Measurements from ENCODE around the gene CXCL12.

CXCL12 gene

GRCh38 chr10:44399659-44400451, 15.0 kb upstream of the CXCL12 start:
- no peak for FAIRE-seq

- FAIRE-seq = no peak
Measured at GRCh38 chr10:44398747-44399658, 14.1 kb upstream of the CXCL12 start.

DNA sequence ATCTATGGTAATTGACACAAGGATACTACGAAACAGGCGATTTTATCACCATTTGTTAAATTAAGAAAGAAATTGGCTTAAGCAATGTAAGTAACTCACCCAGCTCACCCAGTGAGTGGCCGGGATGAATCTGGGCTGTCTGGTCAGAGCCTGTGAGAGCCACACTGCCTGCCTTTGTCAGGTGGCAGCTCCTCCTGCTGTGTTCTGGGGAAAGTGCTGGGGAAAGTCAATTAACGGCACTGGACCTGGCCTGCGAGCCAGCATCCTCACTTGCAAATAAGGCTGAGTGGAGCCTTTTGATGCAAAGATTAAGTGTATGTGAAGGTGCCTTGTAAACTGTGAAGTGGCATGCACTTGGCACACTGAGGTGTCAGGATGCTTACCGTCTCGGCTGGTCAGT, 13.4 kb upstream of the CXCL12 start:
- FAIRE-seq = no peak

DNA sequence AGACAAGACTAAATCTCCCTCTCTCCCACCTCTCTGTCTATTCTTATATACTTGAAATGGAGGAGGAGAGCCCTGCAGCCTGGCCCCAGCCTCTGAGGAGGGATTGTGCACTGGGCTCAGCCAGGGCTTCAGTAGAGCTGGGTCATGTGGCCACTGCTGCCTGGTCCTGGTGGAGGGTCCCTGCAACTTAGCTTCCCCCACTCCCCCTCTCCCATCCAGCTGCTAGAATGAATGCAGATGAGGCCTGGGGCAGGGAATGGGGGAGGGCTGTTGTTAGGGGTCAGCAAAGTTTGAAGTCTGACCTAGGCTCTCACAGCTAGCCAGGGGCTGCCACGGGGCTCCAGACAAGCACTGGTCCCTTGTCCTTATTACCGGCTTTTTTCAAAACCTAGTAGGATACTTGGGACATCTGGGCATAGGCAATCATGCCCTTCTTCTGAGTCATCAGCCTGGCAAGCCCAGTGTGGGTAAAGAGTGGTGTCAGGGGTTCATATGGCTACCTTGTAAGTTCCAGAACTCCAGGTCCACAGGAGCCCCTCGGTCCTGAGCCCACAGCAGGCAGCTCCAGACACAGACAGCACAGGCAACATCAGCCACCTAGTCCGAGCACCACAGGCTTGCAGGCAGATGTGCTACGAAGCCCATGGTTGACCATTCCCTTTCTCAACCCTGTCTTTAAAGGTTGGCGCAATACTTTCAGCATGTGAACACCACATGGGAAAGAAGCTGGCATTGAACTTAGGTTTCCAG, 12.8 kb upstream of the CXCL12 start:
- FAIRE-seq = no peak

DNA sequence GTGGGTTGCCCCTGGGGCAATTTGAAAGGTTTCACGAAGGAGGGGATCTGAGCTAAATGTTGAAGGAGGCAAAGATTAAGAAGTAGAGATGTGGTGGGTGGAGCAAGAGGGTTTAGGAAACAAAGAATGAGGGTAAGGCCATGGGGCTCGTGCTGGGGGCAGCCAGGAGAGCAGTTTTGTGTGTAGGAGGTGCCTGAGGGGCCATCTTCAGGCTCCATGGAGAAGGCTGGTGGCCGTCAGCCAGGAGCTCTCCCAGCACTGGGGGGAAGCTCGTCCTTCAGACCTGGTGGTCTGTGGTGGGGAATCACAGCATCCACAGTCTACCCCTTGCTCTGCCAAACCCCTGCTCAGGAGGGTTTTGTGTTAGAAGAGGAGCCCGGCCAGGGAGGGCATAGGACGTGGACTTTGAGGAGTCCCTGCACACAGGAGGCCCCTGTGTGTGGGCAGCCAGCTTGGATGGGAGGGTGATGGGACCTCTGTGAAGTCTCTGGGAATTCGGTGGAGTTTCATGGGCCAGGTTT, 11.8 kb upstream of the CXCL12 start:
- no peak for FAIRE-seq

GRCh38 chr10:44395902-44396670, 11.2 kb upstream of the CXCL12 start:
- no peak for FAIRE-seq

GRCh38 chr10:44395396-44395795, 10.5 kb upstream of the CXCL12 start:
- FAIRE-seq = no peak

DNA sequence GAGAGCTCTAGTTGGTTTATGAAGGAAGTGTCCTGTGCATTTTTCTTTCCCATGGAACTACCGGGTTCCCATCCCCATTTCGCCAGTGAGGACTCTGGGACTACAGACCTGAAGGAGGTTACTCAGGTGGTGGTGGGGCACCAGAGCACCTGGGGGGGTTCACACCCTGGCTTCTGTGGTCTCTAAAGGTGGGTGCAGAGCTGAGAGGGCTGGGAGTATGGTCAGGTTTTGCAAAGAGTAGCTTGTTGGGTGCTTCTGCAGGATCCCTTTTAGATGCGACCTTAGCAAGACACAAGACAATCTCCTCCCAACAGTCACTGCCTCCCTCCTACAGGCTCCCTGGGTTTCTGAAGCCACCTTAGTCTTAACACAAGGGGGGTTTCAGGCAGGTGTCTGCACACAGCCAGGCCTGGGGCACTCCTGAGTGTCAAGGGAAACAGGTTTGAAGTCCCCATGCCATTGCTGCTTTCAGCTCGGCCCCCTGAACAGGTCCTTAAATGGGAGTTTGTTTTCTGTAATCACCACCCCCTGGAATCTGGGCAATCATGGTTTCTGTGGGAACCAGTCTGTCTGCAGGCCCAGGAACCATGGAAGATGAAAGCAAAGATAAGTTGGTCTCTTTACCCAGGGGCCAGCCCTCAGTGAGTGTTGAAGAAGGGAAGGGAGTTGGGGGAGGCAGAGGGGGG, 9.9 kb upstream of the CXCL12 start:
- FAIRE-seq = no peak

- no peak for FAIRE-seq
Measured at GRCh38 chr10:44393834-44394547, 9.1 kb upstream of the CXCL12 start.

- FAIRE-seq = peak; percentile 96
Measured at GRCh38 chr10:44393051-44393630, 8.2 kb upstream of the CXCL12 start.

- FAIRE-seq = no peak
Measured at GRCh38 chr10:44392420-44392819, 7.5 kb upstream of the CXCL12 start.

GRCh38 chr10:44391981-44392380, 7.1 kb upstream of the CXCL12 start:
- no peak for FAIRE-seq

DNA sequence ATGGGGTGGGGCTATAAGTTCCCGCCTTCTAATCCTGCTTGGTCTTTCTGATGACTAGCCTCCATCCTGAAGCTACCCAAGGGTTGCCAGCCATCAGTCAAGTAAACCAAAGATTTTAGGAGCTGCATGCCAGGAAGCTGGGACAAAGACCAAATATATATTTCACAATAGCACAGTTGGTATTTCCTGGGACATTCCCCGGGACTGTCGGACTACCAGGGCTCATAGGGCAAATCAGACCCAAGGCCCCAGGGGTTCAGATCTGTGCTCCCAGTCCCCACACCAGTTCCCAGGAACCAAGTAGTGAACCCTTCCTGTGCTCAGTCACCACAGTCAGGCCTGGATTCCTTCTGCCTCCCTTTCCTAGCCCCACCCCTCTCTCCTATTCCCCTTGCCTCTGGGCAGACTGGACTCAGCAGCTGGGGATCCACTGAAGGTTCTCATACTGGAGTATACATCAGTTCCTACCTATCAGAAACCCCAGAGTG, 5.7 kb upstream of the CXCL12 start:
- FAIRE-seq = no peak

- no peak for FAIRE-seq
Measured at GRCh38 chr10:44389556-44389955, 4.7 kb upstream of the CXCL12 start.

DNA sequence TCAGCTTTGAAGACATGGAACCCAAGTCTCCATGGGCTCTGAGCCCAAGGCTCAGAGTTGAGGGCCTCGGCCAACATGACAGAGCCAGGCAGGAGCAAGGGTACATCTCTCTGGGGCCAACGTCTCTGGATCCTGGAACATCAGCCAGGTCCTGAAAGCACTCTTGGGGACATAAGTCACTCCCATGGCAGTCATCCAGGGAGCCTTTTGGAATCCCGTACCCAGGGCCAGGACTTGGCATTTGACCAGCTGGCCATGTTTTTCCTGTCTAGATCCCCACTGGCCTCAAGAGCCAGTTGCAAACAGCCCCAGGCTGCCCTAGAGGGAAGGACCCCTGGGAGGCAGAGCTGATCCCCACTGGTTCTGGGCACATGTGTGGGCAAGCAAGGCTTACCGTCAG, 4.3 kb upstream of the CXCL12 start:
- no peak for FAIRE-seq

DNA sequence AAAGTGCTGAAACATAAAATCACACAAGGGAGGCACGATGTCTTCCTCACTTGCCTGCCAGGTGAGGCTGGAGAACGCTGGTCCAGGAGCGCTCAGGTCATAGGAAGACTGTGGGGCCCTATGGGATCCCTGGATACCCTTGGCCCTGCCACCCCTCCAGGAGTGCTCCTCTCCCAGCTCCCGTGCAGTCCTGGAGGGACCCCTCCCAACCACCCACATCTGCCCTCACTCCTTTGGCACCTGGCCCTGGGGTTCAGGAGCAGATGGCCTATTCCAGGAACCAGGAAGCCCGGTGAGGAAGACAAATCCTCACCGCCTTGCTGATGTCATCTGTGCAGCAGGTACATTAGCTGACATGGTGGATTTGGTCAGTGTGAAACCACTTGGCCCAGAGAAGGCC, 3.7 kb upstream of the CXCL12 start:
- no peak for FAIRE-seq

DNA sequence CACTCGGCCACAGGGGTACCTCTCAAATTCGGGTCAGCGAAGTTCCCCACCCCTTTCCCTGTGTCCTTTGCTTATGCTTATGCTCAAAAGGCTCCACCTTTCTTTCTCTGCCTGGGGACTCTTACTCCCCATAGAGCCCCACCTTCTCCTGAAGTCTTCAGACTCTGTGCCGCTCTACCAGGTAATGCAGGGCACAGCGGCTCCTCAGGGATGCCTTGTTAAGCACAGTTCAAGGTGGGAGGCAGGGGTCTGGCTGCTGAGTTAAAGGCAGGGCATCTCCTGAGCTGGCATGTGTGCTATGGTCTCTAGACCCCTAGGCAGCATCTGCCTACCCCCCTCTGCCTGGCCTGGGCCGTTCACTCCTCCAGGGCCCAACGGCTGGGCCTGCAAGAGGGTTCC, 3.0 kb upstream of the CXCL12 start:
- FAIRE-seq = no peak

- no peak for FAIRE-seq
Measured at GRCh38 chr10:44386546-44387052, 1.7 kb upstream of the CXCL12 start.

DNA sequence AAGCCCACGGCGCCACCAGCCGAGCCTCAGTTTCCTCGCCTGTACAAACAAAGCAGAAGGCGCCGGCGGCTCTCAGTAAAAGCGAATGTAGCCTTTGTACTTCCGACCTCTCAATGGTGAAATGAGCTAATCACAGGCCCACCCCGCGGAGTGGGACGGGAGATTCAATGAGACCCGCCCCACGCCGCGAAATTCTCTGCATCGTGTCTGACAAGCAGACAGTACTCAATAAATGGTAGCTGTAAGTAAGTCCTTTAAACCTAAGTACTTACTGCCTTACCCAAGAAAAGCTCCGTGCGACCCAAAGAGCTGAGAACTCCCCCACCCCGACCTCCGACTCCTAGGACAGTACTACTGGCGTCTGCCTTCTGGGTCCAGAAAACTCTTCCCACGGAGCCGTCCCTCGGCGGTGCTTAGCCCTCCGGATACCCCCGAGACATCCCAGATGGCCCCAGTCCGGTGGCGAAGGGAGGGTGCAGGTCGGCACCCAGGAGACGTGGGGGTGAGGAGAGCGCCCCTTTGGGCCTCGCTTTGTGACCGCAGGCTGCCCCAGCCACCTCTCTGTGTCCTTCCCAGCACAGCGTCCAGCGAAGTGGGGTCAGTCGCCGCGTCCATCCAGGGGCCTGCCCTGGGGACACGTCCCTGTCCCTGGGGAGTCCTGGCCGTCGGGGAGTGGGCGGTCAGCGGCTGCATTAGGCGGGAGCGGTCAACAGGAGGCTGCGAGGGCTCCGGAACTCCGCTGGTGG, 972 bp upstream of the CXCL12 start:
- FAIRE-seq = no peak

All from endometrium (tissue), 2 donors.